GM10266 (cell line): ENCODE results near the gene XCR1.

ENCODE experiments used
- DNase-seq: peaks from one replicate; pipeline ENCODE4 v3.0.0; 2012; ENCODE audit errors: extremely low spot score
- TF ChIP-seq, protein P1 (sequence below): IDR thresholded peaks from 2 replicates; pipeline ENCODE4 v1.5.1; 2012; ENCODE audit warnings: mild to moderate bottlenecking, low read depth; ENCODE audit not compliant: control insufficient read depth, insufficient read depth; ENCODE audit errors: missing control alignments

Gene XCR1

GRCh38 chr3:45974686-45975085 lies 52.6 kb downstream of the XCR1 start:
- TF ChIP-seq, protein P1, sequence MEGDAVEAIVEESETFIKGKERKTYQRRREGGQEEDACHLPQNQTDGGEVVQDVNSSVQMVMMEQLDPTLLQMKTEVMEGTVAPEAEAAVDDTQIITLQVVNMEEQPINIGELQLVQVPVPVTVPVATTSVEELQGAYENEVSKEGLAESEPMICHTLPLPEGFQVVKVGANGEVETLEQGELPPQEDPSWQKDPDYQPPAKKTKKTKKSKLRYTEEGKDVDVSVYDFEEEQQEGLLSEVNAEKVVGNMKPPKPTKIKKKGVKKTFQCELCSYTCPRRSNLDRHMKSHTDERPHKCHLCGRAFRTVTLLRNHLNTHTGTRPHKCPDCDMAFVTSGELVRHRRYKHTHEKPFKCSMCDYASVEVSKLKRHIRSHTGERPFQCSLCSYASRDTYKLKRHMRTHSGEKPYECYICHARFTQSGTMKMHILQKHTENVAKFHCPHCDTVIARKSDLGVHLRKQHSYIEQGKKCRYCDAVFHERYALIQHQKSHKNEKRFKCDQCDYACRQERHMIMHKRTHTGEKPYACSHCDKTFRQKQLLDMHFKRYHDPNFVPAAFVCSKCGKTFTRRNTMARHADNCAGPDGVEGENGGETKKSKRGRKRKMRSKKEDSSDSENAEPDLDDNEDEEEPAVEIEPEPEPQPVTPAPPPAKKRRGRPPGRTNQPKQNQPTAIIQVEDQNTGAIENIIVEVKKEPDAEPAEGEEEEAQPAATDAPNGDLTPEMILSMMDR: no peak
- DNase-seq: no peak

GRCh38 chr3:45972534-45973402 lies 54.5 kb downstream of the XCR1 start:
- TF ChIP-seq, protein P1: no peak
- peak; percentile 31 for DNase-seq

GRCh38 chr3:45969953-45970352 lies 57.3 kb downstream of the XCR1 start:
- TF ChIP-seq, protein P1: no peak
- DNase-seq: no peak

DNA sequence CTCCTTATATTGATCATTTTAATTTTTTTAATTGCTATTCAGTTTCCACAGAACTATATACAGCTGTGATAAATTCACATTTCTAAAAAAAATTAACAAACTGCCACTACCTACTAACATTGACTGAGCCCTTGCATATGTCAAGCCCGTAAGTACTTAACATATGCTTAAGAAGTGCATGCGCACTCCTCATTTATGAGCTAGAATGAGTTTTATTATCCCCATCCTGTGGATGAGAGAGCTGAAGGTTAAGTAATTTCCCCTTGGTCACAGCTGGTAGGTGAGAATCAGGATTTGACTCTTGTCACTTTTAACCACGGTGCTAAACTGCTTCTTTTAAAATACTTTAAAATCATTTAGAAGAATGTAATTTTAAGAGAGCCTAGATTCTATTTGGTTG lies 58.2 kb downstream of the XCR1 start:
- TF ChIP-seq, protein P1: no peak
- no peak for DNase-seq

DNA sequence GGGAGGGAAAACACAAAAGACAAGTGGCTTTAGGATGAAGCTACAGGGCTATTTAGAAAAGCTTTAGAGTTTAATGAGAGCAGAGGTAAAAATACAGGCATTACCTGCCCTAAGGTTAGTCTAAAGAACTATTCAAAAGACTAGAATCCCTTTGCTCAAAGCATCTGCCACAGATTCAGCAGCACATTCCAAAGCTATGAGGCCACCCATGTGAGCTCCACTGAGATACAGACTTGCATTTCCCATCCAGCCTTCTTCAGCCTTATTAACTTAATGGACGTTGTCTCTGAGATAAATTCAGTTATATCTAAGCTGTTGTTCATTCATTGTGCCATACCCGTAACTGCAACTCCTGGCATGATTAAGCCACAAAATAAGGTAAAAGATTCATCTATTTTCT lies 58.6 kb downstream of the XCR1 start:
- TF ChIP-seq, protein P1: no peak
- no peak for DNase-seq

- TF ChIP-seq, protein P1: no peak
- DNase-seq: no peak
These were observed 59.1 kb downstream of the XCR1 start for GRCh38 chr3:45968149-45968548.

GRCh38 chr3:45967724-45968123 lies 59.6 kb downstream of the XCR1 start:
- TF ChIP-seq, protein P1: no peak

More at GRCh38 chr3:45967724-45968123, 59.6 kb downstream of the XCR1 start:
- DNase-seq: no peak
